NCI-H1092 treated with DMSO at 0.1 percent for 48 hours (cell line): ENCODE measurements around the gene MICAL2.
A peak's percentile ranks its signal among the peaks of the same experiment; 100 is the strongest.

Experiments
- DNase-seq: peaks from one replicate; lab custom pipeline; 2025; lab: John Stamatoyannopoulos, UW

The MICAL2 gene

GRCh38 chr11:12076840-12077534, 33.4 kb upstream of the MICAL2 start:
- DNase-seq: no peak

GRCh38 chr11:12077535-12078280, 32.7 kb upstream of the MICAL2 start:
- no peak for DNase-seq

- DNase-seq: no peak
These were observed 30.4 kb upstream of the MICAL2 start for GRCh38 chr11:12079726-12080556.

GRCh38 chr11:12083380-12083779, 27.0 kb upstream of the MICAL2 start:
- DNase-seq: no peak

- no peak for DNase-seq
These were observed 26.1 kb upstream of the MICAL2 start for GRCh38 chr11:12084256-12084655.

- DNase-seq: no peak
These were observed 24.8 kb upstream of the MICAL2 start for GRCh38 chr11:12085371-12086251.

- no peak for DNase-seq
These were observed 23.9 kb upstream of the MICAL2 start for GRCh38 chr11:12086271-12087074.

- no peak for DNase-seq
These were observed 23.1 kb upstream of the MICAL2 start for GRCh38 chr11:12087075-12088004.

GRCh38 chr11:12088047-12088481, 22.3 kb upstream of the MICAL2 start:
- no peak for DNase-seq

- DNase-seq: no peak
These were observed 21.9 kb upstream of the MICAL2 start for GRCh38 chr11:12088531-12088930.

GRCh38 chr11:12089041-12089440, 21.3 kb upstream of the MICAL2 start:
- DNase-seq: no peak

- DNase-seq: no peak
These were observed 20.9 kb upstream of the MICAL2 start for GRCh38 chr11:12089473-12089872.

GRCh38 chr11:12090061-12090591, 20.3 kb upstream of the MICAL2 start:
- DNase-seq: no peak

GRCh38 chr11:12090761-12091258, 19.6 kb upstream of the MICAL2 start:
- DNase-seq: no peak

GRCh38 chr11:12091956-12092558, 18.3 kb upstream of the MICAL2 start:
- peak; percentile 75 for DNase-seq

GRCh38 chr11:12092714-12093113, 17.7 kb upstream of the MICAL2 start:
- DNase-seq: peak; percentile 81

GRCh38 chr11:12094872-12095800, 15.3 kb upstream of the MICAL2 start:
- no peak for DNase-seq

GRCh38 chr11:12097219-12097618, 13.2 kb upstream of the MICAL2 start:
- no peak for DNase-seq
